HG03520 (cell line): ENCODE results near the gene PPP5C.
"Not testable (repeated sequence)": the region's sequence is repeated elsewhere in the genome, so short reads cannot be mapped to it uniquely, and the experiment has no call there.

Experiments used
- ATAC-seq: cut with Tn5 transposase; IDR thresholded peaks from one replicate; pipeline ENCODE4 v1.9.1; 2021; ENCODE audit warnings: mild to moderate bottlenecking, moderate library complexity; ENCODE audit not compliant: unreplicated experiment

The PPP5C gene

GRCh38 chr19:46361915-46362314 lies 15.0 kb downstream of the PPP5C start:
- ATAC-seq, result no peak

- no peak for ATAC-seq
Observed at GRCh38 chr19:46364359-46364758, 17.5 kb downstream of the PPP5C start.

GRCh38 chr19:46365561-46365960 lies 18.7 kb downstream of the PPP5C start:
- no peak for ATAC-seq

DNA sequence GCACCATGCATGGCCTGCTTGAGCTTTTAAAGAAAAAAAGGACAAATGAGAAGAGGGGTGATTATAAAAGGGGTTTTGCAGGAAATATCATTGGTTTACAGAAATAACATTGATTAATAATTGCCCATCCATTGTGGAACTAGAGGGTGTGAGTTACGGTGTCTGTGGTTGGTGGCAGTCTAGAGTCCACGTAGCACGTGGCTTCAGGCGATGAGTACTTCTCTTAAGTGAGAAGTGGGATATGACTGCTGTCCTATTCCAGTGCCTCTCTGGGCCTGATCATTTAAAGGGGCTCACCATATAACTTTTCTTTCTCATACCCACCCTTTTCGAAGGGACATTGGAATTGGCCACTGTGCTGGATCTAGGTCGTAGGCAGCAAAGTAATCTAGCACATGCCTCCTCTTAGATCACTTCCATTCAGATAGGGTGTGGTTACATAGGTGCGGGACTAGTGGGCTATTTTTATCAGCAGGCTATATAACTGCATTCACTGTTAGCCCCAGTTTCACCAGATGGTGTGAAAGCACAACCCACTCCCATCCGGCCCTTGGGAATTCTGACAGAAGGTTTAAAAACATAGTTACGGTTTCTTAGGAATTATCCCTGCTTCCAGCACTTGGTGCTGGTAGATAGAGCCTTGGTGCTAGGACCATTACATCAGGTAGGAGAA lies 19.9 kb downstream of the PPP5C start:
- ATAC-seq, result no peak

- ATAC-seq, result no peak
Observed at GRCh38 chr19:46367426-46367825, 20.5 kb downstream of the PPP5C start.

DNA sequence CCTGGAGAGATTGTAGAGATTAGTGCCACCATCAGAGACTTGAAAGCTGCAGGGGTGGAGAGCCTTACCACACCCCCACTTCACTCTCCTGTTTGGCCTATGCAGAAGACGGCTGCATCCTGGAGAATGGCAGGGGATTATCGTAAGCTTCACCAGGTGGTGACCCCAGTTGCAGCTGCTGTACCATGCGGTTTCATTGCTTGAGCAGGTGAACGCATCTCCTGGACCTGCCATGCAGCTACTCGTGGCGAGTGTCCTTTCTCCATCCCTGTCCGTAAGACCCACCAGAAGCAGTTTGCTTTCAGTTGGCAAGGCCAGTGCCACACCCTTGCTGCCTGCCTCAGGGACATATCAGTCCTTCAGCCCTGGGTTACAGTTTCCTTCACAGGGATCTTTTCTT lies 21.2 kb downstream of the PPP5C start:
- no peak for ATAC-seq

DNA sequence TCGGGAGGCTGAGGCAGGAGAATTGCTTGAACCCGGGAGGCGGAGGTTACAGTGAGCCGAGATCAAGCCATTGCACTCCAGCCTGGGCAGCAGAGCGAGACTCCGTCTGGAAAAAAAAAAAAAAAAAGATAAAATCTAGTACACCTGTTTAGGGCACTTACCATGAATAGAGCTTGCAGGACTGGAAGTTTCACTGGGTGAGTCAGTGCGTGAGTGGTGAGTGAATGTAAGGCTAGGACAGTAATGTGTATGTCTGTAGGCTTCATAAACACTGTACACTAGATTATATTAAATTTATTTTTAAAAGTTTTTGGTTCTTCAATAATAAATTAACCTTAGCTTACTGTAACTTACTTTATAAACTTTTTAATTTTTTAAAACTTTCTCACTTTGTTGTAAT lies 22.9 kb downstream of the PPP5C start:
- no peak for ATAC-seq

GRCh38 chr19:46371371-46371901 lies 24.5 kb downstream of the PPP5C start:
- ATAC-seq, result no peak

- no peak for ATAC-seq
Observed at GRCh38 chr19:46372901-46373490, 26.1 kb downstream of the PPP5C start.

DNA sequence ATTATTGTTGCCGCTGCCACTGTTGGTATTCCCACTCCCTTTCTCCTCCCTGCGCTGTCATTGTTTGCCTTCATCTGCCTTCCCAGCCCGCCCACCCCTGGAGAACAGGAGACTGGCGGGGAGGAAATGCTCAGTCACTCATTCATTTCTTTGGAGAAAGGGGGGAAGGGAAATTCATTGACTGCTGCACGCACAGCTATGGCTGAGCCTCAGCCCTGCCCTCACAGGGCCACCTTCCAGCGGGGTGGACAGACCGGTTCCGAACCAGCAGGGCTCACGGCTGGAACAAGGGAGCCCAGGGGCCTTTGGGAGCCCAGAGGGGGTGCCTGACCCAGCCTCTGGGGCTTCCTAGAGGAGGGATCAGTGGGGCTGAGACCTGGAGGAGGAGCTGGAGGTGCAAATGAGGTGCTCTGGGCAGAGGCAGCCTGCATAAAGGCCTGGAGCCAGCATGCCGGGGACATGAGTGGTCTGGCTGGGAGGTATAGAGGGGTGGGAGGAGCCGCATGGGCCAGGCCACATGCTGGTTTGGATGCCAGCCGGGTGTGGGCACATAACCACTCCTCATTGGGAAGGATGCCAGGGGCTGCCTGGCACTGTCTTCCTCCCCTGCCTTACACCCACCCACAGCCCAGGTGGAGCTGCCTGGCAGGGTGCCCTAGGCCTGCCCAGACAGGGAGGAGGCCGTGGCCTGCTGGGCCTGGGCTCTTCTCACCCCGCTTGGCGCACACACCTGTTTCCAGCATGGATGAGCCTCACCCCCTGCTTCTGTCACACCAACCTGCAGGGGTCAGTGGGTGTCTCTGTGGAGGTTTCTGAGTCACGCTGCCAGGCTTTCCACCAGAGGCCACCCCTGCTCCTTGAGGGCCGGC lies 26.8 kb downstream of the PPP5C start:
- no peak for ATAC-seq

- ATAC-seq, result no peak
Observed at GRCh38 chr19:46374536-46375475, 27.9 kb downstream of the PPP5C start.

DNA sequence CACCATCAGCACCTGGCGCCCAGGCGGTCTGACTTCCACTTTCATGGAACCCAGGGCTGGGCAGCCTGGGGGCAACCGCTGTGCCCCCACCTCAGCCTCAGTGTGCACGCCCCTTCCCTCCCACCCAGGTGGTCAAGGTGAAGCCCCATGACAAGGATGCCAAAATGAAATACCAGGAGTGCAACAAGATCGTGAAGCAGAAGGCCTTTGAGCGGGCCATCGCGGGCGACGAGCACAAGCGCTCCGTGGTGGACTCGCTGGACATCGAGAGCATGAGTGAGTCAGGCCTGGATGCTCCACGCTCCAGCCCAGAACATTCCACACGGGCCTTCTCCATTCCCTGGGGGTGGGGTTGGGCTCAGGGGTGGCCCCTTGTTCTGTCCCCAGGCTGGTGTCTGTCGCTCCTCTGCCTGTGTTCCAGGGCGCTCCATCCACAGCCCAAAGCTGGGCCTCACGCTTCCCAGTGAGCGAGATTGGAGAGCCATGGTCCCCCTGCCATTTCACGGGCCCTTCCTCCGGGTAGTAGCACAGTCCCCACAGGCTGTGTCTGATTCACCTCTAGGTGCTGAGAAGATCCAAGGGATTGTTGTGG lies 28.7 kb downstream of the PPP5C start:
- ATAC-seq, result not testable (repeated sequence)

DNA sequence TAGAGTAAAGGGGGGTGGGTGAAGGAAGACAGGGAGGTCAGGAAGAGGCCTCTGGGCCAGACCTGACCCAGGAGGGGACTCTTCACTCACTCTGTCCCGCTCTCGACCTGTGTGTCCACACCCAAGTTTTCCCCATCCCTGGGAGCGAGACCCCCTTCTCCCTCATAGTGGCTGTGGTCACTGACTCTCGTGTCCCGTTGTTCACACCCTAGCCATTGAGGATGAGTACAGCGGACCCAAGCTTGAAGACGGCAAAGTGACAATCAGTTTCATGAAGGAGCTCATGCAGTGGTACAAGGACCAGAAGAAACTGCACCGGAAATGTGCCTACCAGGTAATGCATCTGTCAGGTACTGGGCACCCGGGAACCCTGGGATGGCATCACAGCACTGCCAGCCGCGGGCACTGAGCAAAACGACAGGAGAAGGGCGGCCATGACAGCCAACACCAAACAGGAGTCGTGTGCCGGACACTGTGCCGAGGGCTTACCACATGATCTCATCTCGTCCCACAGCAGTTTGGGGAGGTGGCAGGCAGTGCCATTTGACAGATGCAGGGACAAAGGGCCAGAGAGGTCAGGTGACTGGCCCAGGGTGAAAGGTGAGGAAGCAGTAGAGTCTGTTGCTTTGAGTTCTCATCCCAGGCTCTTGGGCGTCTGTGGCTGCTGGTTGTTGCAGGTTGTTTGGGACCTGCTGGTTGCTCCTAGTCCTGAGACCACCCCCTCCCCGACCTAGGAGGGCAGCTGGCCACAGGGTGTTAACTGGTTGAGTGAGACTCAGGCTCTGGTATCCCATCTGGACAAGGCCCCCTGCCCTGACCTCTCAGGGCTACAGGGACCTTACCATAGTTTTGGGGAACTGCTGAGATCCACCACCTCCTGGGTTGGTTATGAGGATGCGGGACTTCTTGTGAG lies 29.6 kb downstream of the PPP5C start:
- no peak for ATAC-seq

- no peak for ATAC-seq
Observed at GRCh38 chr19:46378268-46378667, 31.4 kb downstream of the PPP5C start.

DNA sequence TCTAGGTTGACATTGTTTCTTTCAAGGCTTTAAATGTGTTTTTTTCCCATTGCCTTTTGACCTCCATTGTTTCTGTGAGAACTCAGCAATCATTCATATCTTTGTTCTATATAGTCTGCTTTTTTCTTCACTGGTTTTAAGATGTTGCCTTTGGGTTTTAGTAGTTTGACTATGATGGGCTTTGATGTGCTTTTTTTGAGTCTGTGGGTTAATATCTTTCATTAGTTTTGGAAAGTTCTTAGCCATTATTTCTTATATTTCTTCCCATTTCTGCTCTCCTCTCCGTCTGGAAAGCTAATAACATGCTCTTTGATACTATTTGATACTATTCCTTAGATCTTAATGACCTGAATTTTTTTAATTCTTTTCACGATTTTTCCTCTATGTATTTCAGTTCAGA lies 33.8 kb downstream of the PPP5C start:
- ATAC-seq, result no peak

- ATAC-seq, result no peak
Observed at GRCh38 chr19:46381346-46381745, 34.5 kb downstream of the PPP5C start.

DNA sequence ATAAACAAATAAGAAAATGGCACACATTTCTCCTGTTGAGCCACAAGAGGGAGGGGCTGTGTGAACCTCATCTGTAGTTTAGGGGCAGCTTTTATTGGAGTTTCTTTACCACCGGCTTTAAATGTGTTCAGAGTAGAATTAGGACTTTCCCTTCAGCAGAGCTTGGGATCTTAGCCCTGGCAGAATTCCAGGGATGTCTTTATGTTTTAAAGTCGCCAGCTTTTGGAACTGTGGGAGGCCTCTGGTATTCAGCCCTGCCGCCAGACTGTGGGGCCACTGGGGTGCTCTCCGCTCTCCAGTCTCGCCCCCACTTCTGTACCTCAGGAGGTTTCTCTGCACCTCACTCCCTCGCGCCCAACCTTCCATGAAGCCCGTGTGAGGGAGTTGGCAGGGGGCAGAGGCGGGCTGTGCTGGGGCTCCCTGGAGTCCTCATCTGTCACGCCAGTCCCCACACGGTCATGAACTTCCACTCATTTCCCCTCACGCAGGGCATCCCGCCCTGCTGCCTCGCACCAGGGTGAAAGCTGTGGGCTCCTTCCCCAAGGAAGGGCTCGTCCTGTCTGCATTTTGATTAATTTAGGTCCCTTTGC lies 35.0 kb downstream of the PPP5C start:
- no peak for ATAC-seq

DNA sequence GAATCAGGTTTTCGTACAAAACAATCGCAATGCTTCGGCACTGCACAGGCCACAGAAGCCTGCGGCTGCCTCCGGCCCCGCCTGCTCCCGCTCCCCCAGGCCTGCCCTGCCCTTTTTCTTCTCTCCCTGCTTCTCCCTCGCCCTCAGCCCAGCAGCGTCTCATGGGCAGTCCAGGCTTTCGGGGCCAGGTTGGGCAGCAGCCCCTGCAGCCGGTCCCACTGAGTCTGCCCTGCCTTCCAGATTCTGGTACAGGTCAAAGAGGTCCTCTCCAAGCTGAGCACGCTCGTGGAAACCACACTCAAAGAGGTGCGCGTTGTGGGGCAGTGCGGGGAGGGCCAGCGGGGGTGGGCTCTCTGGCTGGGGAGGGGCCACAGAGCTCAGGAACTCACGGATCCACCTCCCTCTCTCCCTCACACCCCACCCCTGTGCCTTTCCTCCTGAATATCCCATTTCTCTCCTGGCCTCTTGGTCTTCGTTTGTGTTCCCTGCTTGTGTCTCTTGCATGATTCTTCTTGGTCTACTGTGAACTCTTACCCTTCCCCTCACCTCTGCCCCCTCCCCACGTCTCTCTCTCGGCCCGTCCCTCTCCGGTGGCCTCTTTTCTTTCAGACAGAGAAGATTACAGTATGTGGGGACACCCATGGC lies 36.4 kb downstream of the PPP5C start:
- no peak for ATAC-seq
